ENCODE data around the gene IKZF2. TPM values are rescaled to one million over a fixed set of nuclear protein-coding genes. Genes with fewer than 3 reads are reported as not detected.

IKZF2 gene
- total RNA-seq, 1 donor from 2014 or later = 4.4 TPM

DNA sequence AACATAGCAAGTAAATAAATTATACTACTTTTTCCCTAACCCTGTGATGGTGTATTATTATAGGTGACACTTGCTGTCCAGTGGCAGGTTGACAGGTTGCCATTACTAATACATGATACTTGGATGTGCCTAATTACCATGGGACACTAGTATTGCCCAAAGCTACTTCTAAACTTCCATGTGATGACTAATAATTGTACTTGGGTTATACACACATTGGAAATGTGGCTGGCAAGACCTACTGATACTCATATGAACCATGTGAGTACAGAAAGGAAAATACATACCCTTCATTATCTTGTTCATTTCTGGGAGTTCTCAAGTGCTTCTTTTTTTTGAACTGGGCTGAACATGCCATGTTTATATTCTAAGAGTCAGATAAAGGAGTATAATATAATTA is 156.4 kb downstream of the IKZF2 start:
- H3K36me3 ChIP-seq (ENCODE audit: control insufficient read depth, insufficient read depth, low read length) = no peaks in the 10 kb centered on the region
- DNase-seq (ENCODE audit: low read depth) = no peak
- H3K4me3 ChIP-seq (ENCODE audit: low read depth, low read length) = no peak overlapping the region
- no peaks in the 10 kb centered on the region for H3K27me3 ChIP-seq (ENCODE audit: control insufficient read depth, insufficient read depth, low read length)
- TF ChIP-seq CTCF (IDR thresholded peaks at IDR 0.05; ENCODE audit: insufficient read depth, low read length, poor library complexity, severe bottlenecking) = no peak

- Histone ChIP-seq H3K36me3 (ENCODE audit: control insufficient read depth, insufficient read depth, low read length) (no peaks in the 10 kb centered on the region), H3K4me3 (ENCODE audit: low read depth, low read length) (no peak overlapping the region), H3K27me3 (ENCODE audit: control insufficient read depth, insufficient read depth, low read length) (no peaks in the 10 kb centered on the region)
- no peak for DNase-seq (ENCODE audit: low read depth)
- no peak for TF ChIP-seq CTCF (IDR thresholded peaks at IDR 0.05; ENCODE audit: insufficient read depth, low read length, poor library complexity, severe bottlenecking)
Observed at GRCh38 chr2:212991120-212991519, 160.3 kb downstream of the IKZF2 start.

- no peak for DNase-seq (ENCODE audit: low read depth)
- H3K27me3 ChIP-seq (ENCODE audit: control insufficient read depth, insufficient read depth, low read length) = no peaks in the 10 kb centered on the region
- no peak for TF ChIP-seq CTCF (IDR thresholded peaks at IDR 0.05; ENCODE audit: insufficient read depth, low read length, poor library complexity, severe bottlenecking)
- no peaks in the 10 kb centered on the region for H3K36me3 ChIP-seq (ENCODE audit: control insufficient read depth, insufficient read depth, low read length)
- no peak overlapping the region for H3K4me3 ChIP-seq (ENCODE audit: low read depth, low read length)
Observed at GRCh38 chr2:212990697-212991096, 160.7 kb downstream of the IKZF2 start.

DNA sequence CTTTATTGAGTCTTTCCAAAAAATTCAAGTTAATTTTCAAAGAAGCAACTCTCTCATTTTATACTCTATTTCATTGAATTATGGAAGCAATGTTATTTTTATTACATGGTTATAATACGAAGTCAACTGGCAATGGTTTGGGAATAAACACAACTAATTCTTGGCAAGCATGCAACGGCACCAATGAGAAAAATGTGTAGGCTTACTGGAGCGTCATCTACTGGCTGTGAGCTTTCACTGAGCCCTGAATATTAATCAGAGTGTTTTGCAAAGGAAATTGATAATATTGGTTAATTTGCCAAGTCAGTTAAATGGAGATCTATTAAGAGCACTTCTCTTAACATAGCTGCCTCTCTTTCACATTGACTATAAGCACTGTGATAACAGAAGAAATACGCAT is 163.9 kb downstream of the IKZF2 start:
- DNase-seq (ENCODE audit: low read depth) = no peak
- no peak for TF ChIP-seq CTCF (IDR thresholded peaks at IDR 0.05; ENCODE audit: insufficient read depth, low read length, poor library complexity, severe bottlenecking)
- H3K4me3 ChIP-seq (ENCODE audit: low read depth, low read length) = no peak overlapping the region
- no peaks in the 10 kb centered on the region for H3K27me3 ChIP-seq (ENCODE audit: control insufficient read depth, insufficient read depth, low read length)
- no peaks in the 10 kb centered on the region for H3K36me3 ChIP-seq (ENCODE audit: control insufficient read depth, insufficient read depth, low read length)

- Histone ChIP-seq H3K4me3 (ENCODE audit: low read depth, low read length) (no peak overlapping the region), H3K27me3 (ENCODE audit: control insufficient read depth, insufficient read depth, low read length) (no peaks in the 10 kb centered on the region), H3K36me3 (ENCODE audit: control insufficient read depth, insufficient read depth, low read length) (no peaks in the 10 kb centered on the region)
- no peak for DNase-seq (ENCODE audit: low read depth)
- TF ChIP-seq CTCF (IDR thresholded peaks at IDR 0.05; ENCODE audit: insufficient read depth, low read length, poor library complexity, severe bottlenecking) = no peak
Observed at GRCh38 chr2:212984129-212984528, 167.3 kb downstream of the IKZF2 start.

DNA sequence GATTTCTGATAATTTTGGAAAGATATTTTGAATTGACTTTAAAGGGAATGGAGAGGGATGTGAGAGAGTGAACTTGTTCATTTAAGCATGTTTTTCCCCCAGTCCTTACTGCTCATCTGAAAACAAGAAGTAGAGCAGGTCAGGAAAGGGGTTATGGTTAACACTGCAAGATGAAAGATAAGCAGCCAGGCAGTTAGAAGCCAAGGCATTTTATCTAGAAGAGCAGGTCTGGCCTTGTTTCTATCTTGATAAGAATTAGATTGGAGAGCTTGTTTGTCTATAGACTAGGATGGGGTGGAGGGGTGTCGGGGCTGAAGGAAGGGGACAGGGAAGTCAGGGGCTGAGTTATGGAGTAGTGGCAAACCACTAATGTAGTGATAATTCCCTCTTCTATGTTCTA is 171.6 kb downstream of the IKZF2 start:
- no peak overlapping the region for H3K4me3 ChIP-seq (ENCODE audit: low read depth, low read length)
- TF ChIP-seq CTCF (IDR thresholded peaks at IDR 0.05; ENCODE audit: insufficient read depth, low read length, poor library complexity, severe bottlenecking) = no peak
- no peak for DNase-seq (ENCODE audit: low read depth)
- no peaks in the 10 kb centered on the region for H3K36me3 ChIP-seq (ENCODE audit: control insufficient read depth, insufficient read depth, low read length)
- H3K27me3 ChIP-seq (ENCODE audit: control insufficient read depth, insufficient read depth, low read length) = no peaks in the 10 kb centered on the region

All from kidney epithelial cell (primary cell).